Nephron (organoid): ENCODE measurements around the gene PTX4.
"Not testable (repeated sequence)": the region's sequence is repeated elsewhere in the genome, so short reads cannot be mapped to it uniquely, and the experiment has no call there.

Experiments
- H3K27ac Mint-ChIP-seq, 3 experiments: 2 replicates each; pipeline ENCODE4 v1.8.0; 2020; ENCODE audit warnings: mixed read lengths in 3 of 3, mild to moderate bottlenecking in 2 of 3, moderate library complexity in 1 of 3
- H3K27me3 Mint-ChIP-seq: 2 replicates; pipeline ENCODE4 v1.8.0; 2021; ENCODE audit warnings: low read depth, mild to moderate bottlenecking, moderate library complexity, mixed read lengths
- H3K36me3 Mint-ChIP-seq: 2 replicates; pipeline ENCODE4 v1.8.0; 2020; ENCODE audit warnings: low read depth, mixed read lengths
- H3K4me1 Mint-ChIP-seq: 2 replicates; pipeline ENCODE4 v1.8.0; 2020; ENCODE audit warnings: mixed read lengths
- H3K4me3 Mint-ChIP-seq, 3 experiments: 2 replicates each; pipeline ENCODE4 v1.8.0; 2020; ENCODE audit warnings: mild to moderate bottlenecking in 3 of 3, mixed read lengths in 3 of 3, moderate library complexity in 2 of 3
- H3K9me3 Mint-ChIP-seq: 2 replicates; pipeline ENCODE4 v1.8.0; 2020; ENCODE audit warnings: mixed read lengths
- CTCF ChIP-seq, 3 experiments: fragments of 200-600 bp; sonication (generic); IDR thresholded peaks; one replicate each; pipeline ENCODE4 v1.5.0; 2021; ENCODE audit warnings: antibody characterized with exemption in 3 of 3; ENCODE audit not compliant: unreplicated experiment in 3 of 3

PTX4 gene

GRCh38 chr16:1471569-1472194 lies 17.1 kb downstream of the PTX4 start:
- H3K4me3 Mint-ChIP-seq: peak overlapping the region in 2 of 3 experiments; percentile 21 to 48
- H3K9me3 Mint-ChIP-seq: no peaks in the 10 kb centered on the region
- H3K27me3 Mint-ChIP-seq: peaks cover 3% of the 10 kb centered on the region
- H3K36me3 Mint-ChIP-seq: no peaks in the 10 kb centered on the region
- peaks cover 9% of the 10 kb centered on the region for H3K4me1 Mint-ChIP-seq
- no peak overlapping the region for H3K27ac Mint-ChIP-seq
- no peak for TF ChIP-seq CTCF (IDR thresholded peaks at IDR 0.05; ENCODE audit: unreplicated experiment in 3 of 3)

- peaks cover 9% of the 10 kb centered on the region for H3K4me1 Mint-ChIP-seq
- H3K4me3 Mint-ChIP-seq: peak overlapping the region; percentile 31 to 38 (median 34)
- TF ChIP-seq CTCF (IDR thresholded peaks at IDR 0.05; ENCODE audit: unreplicated experiment in 3 of 3): no peak
- H3K9me3 Mint-ChIP-seq: no peaks in the 10 kb centered on the region
- H3K27me3 Mint-ChIP-seq: peaks cover 3% of the 10 kb centered on the region
- peak overlapping the region in 2 of 3 experiments; percentile 43 to 44 for H3K27ac Mint-ChIP-seq
- no peaks in the 10 kb centered on the region for H3K36me3 Mint-ChIP-seq
These were observed 18.1 kb downstream of the PTX4 start for GRCh38 chr16:1470481-1471251.

- H3K4me3 Mint-ChIP-seq: peak overlapping the region in 1 of 3 experiments; percentile 48
- H3K27ac Mint-ChIP-seq: peak overlapping the region in 2 of 3 experiments; percentile 7 to 25
- H3K4me1 Mint-ChIP-seq: peaks cover 9% of the 10 kb centered on the region
- TF ChIP-seq CTCF (IDR thresholded peaks at IDR 0.05; ENCODE audit: unreplicated experiment in 3 of 3): no peak
- no peaks in the 10 kb centered on the region for H3K36me3 Mint-ChIP-seq
- no peaks in the 10 kb centered on the region for H3K9me3 Mint-ChIP-seq
- peaks cover 3% of the 10 kb centered on the region for H3K27me3 Mint-ChIP-seq
These were observed 19.0 kb downstream of the PTX4 start for GRCh38 chr16:1469693-1470201.

GRCh38 chr16:1469141-1469540 lies 19.6 kb downstream of the PTX4 start:
- not testable (repeated sequence) for H3K9me3 Mint-ChIP-seq, H3K4me1 Mint-ChIP-seq, H3K36me3 Mint-ChIP-seq, H3K4me3 Mint-ChIP-seq, H3K27ac Mint-ChIP-seq, H3K27me3 Mint-ChIP-seq

- no peak for TF ChIP-seq CTCF (IDR thresholded peaks at IDR 0.05; ENCODE audit: unreplicated experiment in 3 of 3)
- Mint-ChIP-seq H3K4me1 (peaks cover 9% of the 10 kb centered on the region), H3K9me3 (no peaks in the 10 kb centered on the region), H3K36me3 (no peaks in the 10 kb centered on the region), H3K27ac (no peak overlapping the region), H3K4me3 (no peak overlapping the region), H3K27me3 (peaks cover 3% of the 10 kb centered on the region)
These were observed 20.3 kb downstream of the PTX4 start for GRCh38 chr16:1468426-1468810.

GRCh38 chr16:1466968-1467521 lies 21.7 kb downstream of the PTX4 start:
- H3K4me1 Mint-ChIP-seq: peaks cover 4% of the 10 kb centered on the region
- H3K27ac Mint-ChIP-seq: no peak overlapping the region
- no peak overlapping the region for H3K4me3 Mint-ChIP-seq
- H3K9me3 Mint-ChIP-seq: no peaks in the 10 kb centered on the region
- H3K36me3 Mint-ChIP-seq: peaks cover 4% of the 10 kb centered on the region
- peaks cover 3% of the 10 kb centered on the region for H3K27me3 Mint-ChIP-seq
- TF ChIP-seq CTCF (IDR thresholded peaks at IDR 0.05; ENCODE audit: unreplicated experiment in 3 of 3): no peak
